ENCODE results near the gene PGLYRP4. TPM values are rescaled to one million over a fixed set of nuclear protein-coding genes. Genes with fewer than 3 reads are reported as not detected.

Gene PGLYRP4
- total RNA-seq, 2 experiments from 2014 or later: not detected

GRCh38 chr1:153312570-153313186, 36.0 kb downstream of the PGLYRP4 start, which contains the start of gene PGLYRP3:
Gene PGLYRP3, minus strand, starts transcription at chr1:153312952. Its CDS starts 2,287 bp downstream, at chr1:153310665.
- Mint-ChIP-seq H3K27ac (no peak within 1 kb of the TSS), H3K9me3 (no peaks in the 10 kb centered on the region), H3K27me3 (peaks cover 4% of the 10 kb centered on the region), H3K36me3 (ENCODE audit: low read depth) (no peaks in the 10 kb centered on the region), H3K4me3 (no peak within 1 kb of the TSS), H3K4me1 (ENCODE audit: low read depth) (no peaks in the 10 kb centered on the region)
- intact Hi-C loops (cut with micrococcal nuclease): no loop called here
- POLR2A ChIA-PET: no interaction called here
- DNase-seq: no peak
- no peak for ATAC-seq
- TF ChIP-seq, protein P1, sequence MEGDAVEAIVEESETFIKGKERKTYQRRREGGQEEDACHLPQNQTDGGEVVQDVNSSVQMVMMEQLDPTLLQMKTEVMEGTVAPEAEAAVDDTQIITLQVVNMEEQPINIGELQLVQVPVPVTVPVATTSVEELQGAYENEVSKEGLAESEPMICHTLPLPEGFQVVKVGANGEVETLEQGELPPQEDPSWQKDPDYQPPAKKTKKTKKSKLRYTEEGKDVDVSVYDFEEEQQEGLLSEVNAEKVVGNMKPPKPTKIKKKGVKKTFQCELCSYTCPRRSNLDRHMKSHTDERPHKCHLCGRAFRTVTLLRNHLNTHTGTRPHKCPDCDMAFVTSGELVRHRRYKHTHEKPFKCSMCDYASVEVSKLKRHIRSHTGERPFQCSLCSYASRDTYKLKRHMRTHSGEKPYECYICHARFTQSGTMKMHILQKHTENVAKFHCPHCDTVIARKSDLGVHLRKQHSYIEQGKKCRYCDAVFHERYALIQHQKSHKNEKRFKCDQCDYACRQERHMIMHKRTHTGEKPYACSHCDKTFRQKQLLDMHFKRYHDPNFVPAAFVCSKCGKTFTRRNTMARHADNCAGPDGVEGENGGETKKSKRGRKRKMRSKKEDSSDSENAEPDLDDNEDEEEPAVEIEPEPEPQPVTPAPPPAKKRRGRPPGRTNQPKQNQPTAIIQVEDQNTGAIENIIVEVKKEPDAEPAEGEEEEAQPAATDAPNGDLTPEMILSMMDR (IDR thresholded peaks at IDR 0.05): no peak
- CTCF ChIA-PET: interaction anchor here (0.8 kb wide), 1 partner anchor 68 kb away, joined by 3 read pairs; no protein-coding TSS in a partner anchor

GRCh38 chr1:153310526-153310925, 38.1 kb downstream of the PGLYRP4 start:
- DNase-seq (no peak), ATAC-seq (no peak)
- intact Hi-C loops (cut with micrococcal nuclease): no loop called here
- ChIA-PET CTCF (no interaction called here), POLR2A (interaction anchor here (0.7 kb wide), 1 partner anchor 32 kb away, joined by 3 read pairs; no protein-coding TSS in a partner anchor)
- Mint-ChIP-seq H3K36me3 (ENCODE audit: low read depth) (no peaks in the 10 kb centered on the region), H3K27ac (no peak overlapping the region), H3K4me3 (no peak overlapping the region), H3K4me1 (ENCODE audit: low read depth) (no peaks in the 10 kb centered on the region), H3K27me3 (no peaks in the 10 kb centered on the region), H3K9me3 (no peaks in the 10 kb centered on the region)
- TF ChIP-seq, protein P1 (IDR thresholded peaks at IDR 0.05): no peak

DNA sequence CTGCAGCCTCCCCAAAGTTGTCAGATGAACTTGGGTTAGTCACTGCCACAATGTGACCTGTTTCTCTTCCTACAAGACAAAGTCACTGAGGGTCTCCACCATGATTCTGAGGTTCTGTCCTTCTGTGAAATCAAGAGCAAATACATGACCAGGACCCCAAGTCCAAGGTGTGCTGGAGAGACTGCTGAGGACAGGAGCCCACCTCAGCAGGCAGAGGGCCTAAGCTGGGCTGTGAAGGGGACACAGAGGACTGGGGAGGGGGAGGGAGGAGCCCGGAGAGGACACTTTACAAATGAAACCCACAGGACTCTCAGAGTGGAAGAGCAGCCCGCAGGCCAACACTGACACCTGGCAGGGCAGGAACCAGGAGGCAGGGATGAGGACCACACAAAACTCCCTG, 39.2 kb downstream of the PGLYRP4 start:
- TF ChIP-seq, protein P1 (IDR thresholded peaks at IDR 0.05): no peak
- intact Hi-C loops (cut with micrococcal nuclease): no loop called here
- no peak overlapping the region for H3K4me3 Mint-ChIP-seq
- H3K36me3 Mint-ChIP-seq (ENCODE audit: low read depth): no peaks in the 10 kb centered on the region
- H3K27ac Mint-ChIP-seq: no peak overlapping the region
- H3K27me3 Mint-ChIP-seq: no peaks in the 10 kb centered on the region
- DNase-seq (no peak), ATAC-seq (no peak)
- H3K4me1 Mint-ChIP-seq (ENCODE audit: low read depth): no peaks in the 10 kb centered on the region
- no peaks in the 10 kb centered on the region for H3K9me3 Mint-ChIP-seq
- POLR2A ChIA-PET: no interaction called here
- CTCF ChIA-PET: no interaction called here

DNA sequence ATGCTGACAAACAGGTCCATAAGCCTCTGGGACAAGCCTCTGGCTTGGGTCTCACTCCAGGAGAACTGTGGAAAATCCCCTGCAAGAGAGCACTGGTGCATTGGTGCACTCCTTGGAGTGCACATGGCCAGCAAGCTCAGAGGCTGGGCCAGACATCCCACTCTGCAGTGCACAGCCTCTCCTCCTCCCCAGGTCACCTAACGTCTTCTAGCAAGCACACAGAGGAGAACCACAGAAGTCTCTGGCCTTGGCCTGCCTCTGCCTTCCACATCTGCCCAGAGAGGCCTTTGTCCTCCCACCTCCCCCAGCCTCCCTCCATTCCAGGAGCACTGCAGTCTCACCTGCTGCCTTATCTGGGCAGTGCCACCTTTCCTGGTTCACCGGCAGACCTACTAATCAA, 40.1 kb downstream of the PGLYRP4 start:
- ChIA-PET CTCF (no interaction called here), POLR2A (no interaction called here)
- intact Hi-C loops (cut with micrococcal nuclease): no loop called here
- no peaks in the 10 kb centered on the region for H3K9me3 Mint-ChIP-seq
- no peak for ATAC-seq
- no peaks in the 10 kb centered on the region for H3K27me3 Mint-ChIP-seq
- H3K36me3 Mint-ChIP-seq (ENCODE audit: low read depth): no peaks in the 10 kb centered on the region
- H3K27ac Mint-ChIP-seq: no peak overlapping the region
- H3K4me1 Mint-ChIP-seq (ENCODE audit: low read depth): no peaks in the 10 kb centered on the region
- no peak overlapping the region for H3K4me3 Mint-ChIP-seq
- TF ChIP-seq, protein P1 (IDR thresholded peaks at IDR 0.05): no peak
- no peak for DNase-seq

DNA sequence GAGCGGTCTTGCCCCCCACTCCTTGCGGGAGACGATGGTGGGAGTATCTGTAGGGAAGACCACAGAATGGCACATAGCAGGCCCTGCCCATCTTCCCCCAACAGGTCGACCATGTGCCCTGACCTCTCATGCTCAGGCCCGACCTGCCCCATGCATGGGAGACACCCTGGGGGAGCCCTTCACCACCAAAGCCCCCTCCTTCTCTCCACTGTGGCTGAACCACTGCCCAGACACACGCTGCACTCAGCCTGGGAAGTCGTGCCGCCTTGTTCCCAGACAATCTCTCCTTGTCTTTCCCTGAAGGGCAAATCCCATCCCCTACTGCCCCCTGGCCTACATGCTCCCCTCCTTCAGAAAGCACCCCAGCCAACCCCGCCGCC, 41.4 kb downstream of the PGLYRP4 start:
- H3K4me1 Mint-ChIP-seq (ENCODE audit: low read depth): no peaks in the 10 kb centered on the region
- TF ChIP-seq, protein P1 (IDR thresholded peaks at IDR 0.05): no peak
- no peak for ATAC-seq
- POLR2A ChIA-PET: no interaction called here
- CTCF ChIA-PET: no interaction called here
- no peak overlapping the region for H3K27ac Mint-ChIP-seq
- no peaks in the 10 kb centered on the region for H3K27me3 Mint-ChIP-seq
- no peaks in the 10 kb centered on the region for H3K36me3 Mint-ChIP-seq (ENCODE audit: low read depth)
- intact Hi-C loops (cut with micrococcal nuclease): no loop called here
- no peak for DNase-seq
- no peaks in the 10 kb centered on the region for H3K9me3 Mint-ChIP-seq
- no peak overlapping the region for H3K4me3 Mint-ChIP-seq

All from activated CD8-positive, alpha-beta T cell treated with anti-CD3 and anti-CD28 coated beads for 36 hours (primary cell).